Body of pancreas (tissue), 4 donors: Measurements from ENCODE around the gene LARP4B.

Source experiments
- CTCF ChIP-seq, 7 experiments: fragments of 450-650 bp in 4 of 7; fragments of 200-600 bp in 3 of 7; sonication (generic) in 3 of 7; IDR thresholded peaks; one replicate each; pipeline ENCODE4 v1.5.1; 2016 to 2019; ENCODE audit warnings: antibody characterized with exemption in 7 of 7
- POLR2A ChIP-seq, 3 donors: fragments of 450-650 bp; IDR thresholded peaks; one replicate each; pipeline ENCODE4 v1.6.1; 2016; ENCODE audit warnings: antibody characterized with exemption in 3 of 3, mild to moderate bottlenecking in 2 of 3

- TF ChIP-seq CTCF (IDR thresholded peaks at IDR 0.05) (no peak), POLR2A (IDR thresholded peaks at IDR 0.05) (no peak)
Measured at GRCh38 chr10:878895-879294, 52.6 kb downstream of the LARP4B start.
